ENCODE data around the gene NEDD4L. TPM values are rescaled to one million over a fixed set of nuclear protein-coding genes. Genes with fewer than 3 reads are reported as not detected.

The NEDD4L gene
- total RNA-seq, 1 donor from 2014 or later, result 32.6 TPM

- POLR2A ChIA-PET, result no interaction called here
- intact Hi-C loops (cut with micrococcal nuclease), result no loop called here
- TF ChIP-seq CTCF (IDR thresholded peaks at IDR 0.05), result no peak
Observed at GRCh38 chr18:58418361-58418760, 374.3 kb downstream of the NEDD4L start.

GRCh38 chr18:58419587-58420199 is 375.7 kb downstream of the NEDD4L start:
- TF ChIP-seq CTCF (IDR thresholded peaks at IDR 0.05), result no peak
- Mint-ChIP-seq H3K4me1 (no peaks in the 10 kb centered on the region), H3K9me3 (no peaks in the 10 kb centered on the region), H3K4me3 (no peak overlapping the region), H3K27me3 (peaks cover 3% of the 10 kb centered on the region), H3K36me3 (ENCODE audit: low read depth) (no peaks in the 10 kb centered on the region), H3K27ac (no peak overlapping the region)
- DNase-seq (no peak), ATAC-seq (ENCODE audit: low read depth) (no peak)
- CTCF ChIA-PET, result no interaction called here
- POLR2A ChIA-PET, result no interaction called here
- intact Hi-C loops (cut with micrococcal nuclease), result no loop called here

More at GRCh38 chr18:58418361-58418760, 374.3 kb downstream of the NEDD4L start:
- H3K27me3 Mint-ChIP-seq, result peaks cover 3% of the 10 kb centered on the region
- H3K4me1 Mint-ChIP-seq, result no peaks in the 10 kb centered on the region
- H3K27ac Mint-ChIP-seq, result no peak overlapping the region
- H3K9me3 Mint-ChIP-seq, result no peaks in the 10 kb centered on the region
- no peak for DNase-seq
- CTCF ChIA-PET, result no interaction called here
- no peak for ATAC-seq (ENCODE audit: low read depth)
- H3K36me3 Mint-ChIP-seq (ENCODE audit: low read depth), result no peaks in the 10 kb centered on the region
- no peak overlapping the region for H3K4me3 Mint-ChIP-seq

DNA sequence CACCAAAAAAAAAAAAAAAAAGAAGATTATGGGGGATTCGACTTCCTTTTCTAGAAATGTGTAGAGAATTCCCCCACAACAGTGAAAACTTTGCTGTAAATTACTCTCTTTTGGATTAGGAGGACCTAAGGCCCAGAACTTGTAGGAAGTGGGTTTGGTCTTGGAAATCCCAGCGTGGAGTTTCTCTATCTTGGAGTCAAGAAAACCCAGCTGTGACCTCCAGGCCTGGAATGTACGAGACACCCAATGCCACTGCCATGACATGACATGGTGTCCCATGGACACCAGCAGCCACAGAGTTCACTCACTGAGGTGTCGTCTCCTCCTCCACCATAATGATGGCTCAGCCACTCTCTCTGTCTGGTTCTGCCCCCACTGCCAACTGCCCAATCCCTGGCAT is 382.6 kb downstream of the NEDD4L start:
- intact Hi-C loops (cut with micrococcal nuclease), result no loop called here
- TF ChIP-seq CTCF (IDR thresholded peaks at IDR 0.05), result no peak
- CTCF ChIA-PET, result no interaction called here
- H3K9me3 Mint-ChIP-seq, result no peaks in the 10 kb centered on the region
- H3K36me3 Mint-ChIP-seq (ENCODE audit: low read depth), result no peaks in the 10 kb centered on the region
- ATAC-seq (ENCODE audit: low read depth) (no peak), DNase-seq (no peak)
- no peaks in the 10 kb centered on the region for H3K4me1 Mint-ChIP-seq
- peaks cover 3% of the 10 kb centered on the region for H3K27me3 Mint-ChIP-seq
- no peak overlapping the region for H3K4me3 Mint-ChIP-seq
- POLR2A ChIA-PET, result no interaction called here
- no peak overlapping the region for H3K27ac Mint-ChIP-seq

- Mint-ChIP-seq H3K4me1 (no peaks in the 10 kb centered on the region), H3K9me3 (no peaks in the 10 kb centered on the region), H3K36me3 (ENCODE audit: low read depth) (no peaks in the 10 kb centered on the region), H3K27me3 (peaks cover 3% of the 10 kb centered on the region), H3K4me3 (no peak overlapping the region), H3K27ac (no peak overlapping the region)
- no peak for TF ChIP-seq CTCF (IDR thresholded peaks at IDR 0.05)
- DNase-seq, result no peak
- ChIA-PET CTCF (no interaction called here), POLR2A (no interaction called here)
- no peak for ATAC-seq (ENCODE audit: low read depth)
- intact Hi-C loops (cut with micrococcal nuclease), result no loop called here
Observed at GRCh38 chr18:58427321-58427720, 383.3 kb downstream of the NEDD4L start.

DNA sequence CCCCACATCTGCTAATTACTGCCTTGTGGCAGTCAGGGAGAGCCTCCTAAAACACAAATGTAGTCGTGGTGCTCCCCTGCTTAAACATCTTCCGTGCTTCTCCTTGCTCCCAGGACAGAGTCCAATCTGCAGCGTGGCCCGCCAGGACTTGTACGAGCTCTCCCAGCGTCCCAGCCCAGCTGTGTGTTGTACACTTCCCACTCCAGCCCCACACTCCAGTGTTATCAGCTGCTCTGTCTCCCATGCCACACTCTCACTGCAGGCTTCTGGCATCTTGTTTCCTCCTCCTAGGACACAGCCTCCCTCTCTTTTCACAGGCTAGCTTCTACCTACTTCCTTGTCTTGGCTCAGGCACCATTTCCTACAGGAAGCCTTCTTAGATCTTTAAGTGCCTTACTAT is 385.4 kb downstream of the NEDD4L start:
- Mint-ChIP-seq H3K4me1 (no peaks in the 10 kb centered on the region), H3K27ac (no peak overlapping the region), H3K4me3 (no peak overlapping the region), H3K27me3 (no peaks in the 10 kb centered on the region), H3K36me3 (ENCODE audit: low read depth) (no peaks in the 10 kb centered on the region), H3K9me3 (no peaks in the 10 kb centered on the region)
- DNase-seq (no peak), ATAC-seq (ENCODE audit: low read depth) (no peak)
- TF ChIP-seq CTCF (IDR thresholded peaks at IDR 0.05), result no peak
- CTCF ChIA-PET, result no interaction called here
- intact Hi-C loops (cut with micrococcal nuclease), result no loop called here
- POLR2A ChIA-PET, result no interaction called here

Data from activated B cell treated with CpG ODN at 0.5 μM for 24 hours (primary cell).